Measurements from ENCODE around the gene NES.

The NES gene

DNA sequence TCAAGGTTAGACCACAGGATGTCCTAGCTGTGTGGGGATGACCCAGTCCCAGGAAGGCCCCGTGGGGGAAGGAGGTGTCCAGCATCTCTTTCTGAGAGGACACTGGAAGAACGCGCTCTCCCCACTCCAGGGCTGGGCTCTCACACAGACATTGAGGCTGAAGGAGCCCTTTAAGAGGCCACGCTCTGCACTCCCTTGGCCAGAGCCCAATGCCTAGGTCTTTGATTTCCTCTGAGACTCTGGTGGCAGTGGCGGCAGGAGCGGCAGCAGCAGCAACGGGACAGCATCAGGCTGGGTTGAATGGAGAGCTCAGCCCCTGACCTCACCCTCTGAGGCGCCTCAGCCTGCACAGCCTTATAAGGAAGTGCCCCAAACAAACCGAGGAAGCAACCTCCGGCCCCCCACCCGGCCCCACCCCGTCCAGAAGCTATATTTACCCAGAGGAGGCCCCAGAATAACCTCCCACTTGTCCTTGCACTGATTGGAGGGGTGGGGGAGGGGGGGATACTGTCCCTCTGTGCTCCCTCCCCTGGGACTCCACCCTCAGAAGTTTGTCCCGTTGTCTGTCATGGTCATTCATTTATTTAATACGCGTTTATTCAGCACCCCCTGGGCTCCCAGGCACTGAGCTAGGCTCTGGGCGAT, 12.3 kb downstream of the NES start:
- DNase-seq (ENCODE audit: low read depth in 2 of 2, low spot score in 1 of 2): no peak

DNA sequence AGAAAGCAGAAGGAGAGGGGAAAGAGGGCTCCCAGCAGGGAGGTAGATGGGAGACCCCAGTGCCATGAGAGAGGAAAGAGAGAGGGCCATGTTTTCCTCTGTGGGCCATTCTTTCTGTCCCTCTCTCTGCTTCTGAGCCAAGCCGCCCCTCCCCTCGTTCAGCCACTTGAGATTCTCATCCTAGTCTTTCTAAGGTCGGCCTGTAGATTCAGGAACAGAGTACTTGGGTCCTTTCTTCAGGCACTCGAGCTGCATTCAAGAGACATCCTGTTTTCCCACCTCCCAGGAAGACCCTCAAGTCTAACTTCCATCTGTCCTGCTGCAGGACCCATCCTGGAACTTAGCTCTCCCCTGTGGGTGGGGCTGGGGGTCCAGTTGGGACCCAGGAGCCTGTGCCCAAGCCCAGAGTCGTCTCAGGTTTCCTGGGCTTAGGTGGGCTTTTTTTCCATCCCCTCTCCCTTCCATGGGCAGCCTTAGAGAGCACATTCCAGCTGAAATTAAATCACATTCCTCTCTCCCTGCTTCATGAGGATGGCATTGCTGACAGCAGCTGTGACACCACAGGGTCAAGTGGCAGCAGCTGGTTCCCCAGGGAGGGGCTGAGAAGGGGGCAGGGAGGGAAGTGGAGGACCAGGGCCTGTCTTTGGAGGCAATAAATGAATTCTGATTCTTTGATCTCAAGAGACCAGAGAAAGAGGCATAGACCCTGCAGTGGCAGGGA, 13.0 kb downstream of the NES start:
- no peak for DNase-seq (ENCODE audit: low read depth in 2 of 2, low spot score in 1 of 2)

DNA sequence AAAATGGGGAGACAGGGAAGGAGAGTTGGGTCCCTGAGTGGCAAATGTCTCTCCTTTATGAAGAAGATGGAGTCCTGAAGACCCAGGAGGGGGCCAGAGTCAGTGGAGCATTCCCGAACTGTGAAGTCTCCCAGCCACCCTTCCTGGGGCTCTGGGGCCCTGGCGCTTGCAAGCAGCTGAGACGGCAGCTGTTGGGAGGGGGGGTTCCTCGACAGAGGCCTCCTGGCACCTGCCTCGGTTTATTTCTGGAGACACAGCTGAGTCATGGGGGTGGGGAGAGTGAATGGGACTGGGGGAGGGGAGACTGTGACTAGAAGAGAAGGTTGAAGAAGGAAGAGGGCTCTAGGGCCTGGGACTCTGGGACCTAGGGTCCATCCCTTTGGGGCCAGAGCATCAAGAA, 14.0 kb downstream of the NES start:
- DNase-seq (ENCODE audit: low read depth in 2 of 2, low spot score in 1 of 2): no peak

DNA sequence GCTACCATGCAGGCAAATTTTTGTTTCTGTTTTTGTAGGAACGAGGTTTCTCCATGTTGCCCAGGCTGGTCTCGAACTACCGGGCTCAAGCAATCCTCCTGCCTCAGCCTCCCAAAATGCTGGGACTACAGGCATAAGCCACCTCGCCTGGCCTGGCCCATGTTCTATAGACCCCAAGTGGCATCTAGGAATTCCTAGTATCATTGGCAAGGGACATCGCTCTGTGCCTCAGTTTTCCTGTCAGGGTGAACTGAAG, 14.5 kb downstream of the NES start:
- DNase-seq (ENCODE audit: low read depth in 2 of 2, low spot score in 1 of 2): no peak

DNA sequence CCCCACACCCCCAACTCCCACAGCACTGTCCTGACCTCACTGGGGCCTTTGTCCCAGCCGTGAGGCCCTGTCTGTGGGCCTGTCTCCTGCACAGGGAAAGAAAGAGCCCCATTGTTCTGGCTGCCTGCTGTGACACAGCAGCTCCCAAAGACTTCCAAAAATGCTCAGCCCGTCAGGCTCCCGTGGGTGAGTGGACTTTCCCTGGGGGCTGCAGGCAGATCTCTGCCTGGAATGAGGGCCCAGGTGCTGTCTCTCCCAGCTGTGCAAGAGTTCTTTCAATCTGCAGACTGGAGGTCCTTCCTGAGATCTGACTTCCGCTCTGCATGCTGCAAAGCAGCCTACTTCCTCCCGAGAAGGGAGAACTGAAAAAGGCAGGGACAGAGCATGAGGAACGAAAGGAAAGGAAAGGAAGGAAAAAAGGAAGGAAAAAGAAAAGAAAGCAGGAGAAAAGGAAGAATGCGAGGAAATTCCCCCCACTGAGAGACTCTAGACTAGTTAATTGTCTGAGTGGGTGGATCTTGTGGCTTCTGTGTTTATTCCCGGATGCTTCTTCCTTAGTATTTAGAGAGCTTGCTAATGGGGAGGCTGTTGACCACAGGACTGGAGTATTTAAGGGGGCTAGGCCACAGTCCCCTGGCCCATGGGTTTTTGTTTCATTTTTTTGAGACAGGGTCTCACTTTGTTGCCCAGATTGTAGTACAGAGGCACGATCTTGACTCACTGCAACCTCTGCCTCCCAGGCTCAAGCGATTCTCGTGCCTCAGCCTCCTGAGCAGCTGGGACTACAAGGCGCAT, 15.0 kb downstream of the NES start:
- DNase-seq (ENCODE audit: low read depth in 2 of 2, low spot score in 1 of 2): no peak

DNA sequence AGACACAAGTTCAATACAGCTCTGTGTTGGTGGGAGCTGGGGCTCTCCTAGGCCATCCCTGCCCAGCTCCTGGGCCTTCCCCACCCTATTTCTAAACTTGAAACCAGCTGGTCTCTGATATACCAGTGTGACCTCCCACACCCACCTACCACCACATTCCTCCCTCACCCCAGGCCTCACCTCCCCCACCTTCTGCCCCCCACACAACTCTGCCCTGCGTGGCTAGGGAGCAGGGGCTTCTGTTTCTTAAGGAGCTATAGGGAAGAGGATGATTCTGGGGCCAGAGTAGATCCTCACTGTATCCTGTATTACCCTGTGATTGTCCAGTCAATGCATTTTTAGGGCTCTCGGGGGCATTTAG, 16.5 kb downstream of the NES start:
- DNase-seq (ENCODE audit: low read depth in 2 of 2, low spot score in 1 of 2): no peak

DNA sequence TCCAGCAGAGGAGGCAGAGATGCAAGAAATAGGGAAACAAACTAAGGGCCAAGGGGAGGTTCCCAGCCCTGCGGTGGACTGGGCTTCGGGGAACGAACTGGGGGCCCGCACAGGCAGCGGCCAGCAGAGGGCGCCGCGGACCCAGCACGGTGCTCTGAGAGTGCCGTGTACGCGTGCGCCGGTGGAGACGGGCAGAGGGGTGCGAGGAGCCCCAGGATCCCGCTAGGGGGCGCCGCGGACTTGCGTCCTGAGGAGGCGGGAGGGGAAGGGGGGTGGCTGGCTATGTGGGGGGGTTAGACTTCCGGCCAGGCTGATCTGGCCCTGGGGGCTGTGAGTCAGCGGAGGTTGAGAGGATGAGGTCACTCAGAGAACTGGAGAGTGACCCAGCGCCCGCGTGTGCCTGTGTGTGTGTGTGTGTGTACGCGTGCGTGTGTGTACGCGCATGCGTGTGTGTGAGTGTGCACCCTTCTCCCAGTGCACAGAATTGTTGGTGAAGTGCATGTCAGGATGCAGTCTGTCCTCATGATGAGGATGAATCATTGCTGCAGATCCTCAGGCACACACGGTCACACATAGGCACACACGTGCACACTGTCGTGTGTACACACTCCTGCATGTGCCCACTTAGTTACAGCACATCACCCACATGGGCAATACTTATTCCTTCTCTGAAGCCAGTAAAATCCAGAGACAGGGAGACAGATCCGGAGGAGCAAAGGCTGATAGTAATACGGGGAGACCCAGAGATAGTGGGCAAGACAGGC, 17.0 kb downstream of the NES start:
- peak; percentile 72 to 77 for DNase-seq (ENCODE audit: low read depth in 2 of 2, low spot score in 1 of 2)

DNA sequence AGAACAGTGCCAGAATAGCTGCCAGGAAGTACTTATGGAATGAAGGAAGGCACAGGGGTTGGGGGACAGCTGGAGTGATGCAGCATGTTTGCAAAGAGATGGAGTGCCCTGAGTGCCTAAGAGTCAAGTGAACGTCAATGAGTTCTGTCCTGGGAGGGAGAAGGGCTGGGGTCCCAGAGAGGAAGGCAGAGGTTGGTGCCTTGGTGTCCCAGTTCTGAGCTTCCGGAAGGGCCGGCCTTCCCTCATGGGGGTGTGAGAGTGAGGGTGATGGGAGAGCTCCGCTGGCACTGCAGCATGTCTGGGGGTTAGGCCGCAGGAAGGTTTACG, 17.6 kb downstream of the NES start:
- no peak for DNase-seq (ENCODE audit: low read depth in 2 of 2, low spot score in 1 of 2)

DNA sequence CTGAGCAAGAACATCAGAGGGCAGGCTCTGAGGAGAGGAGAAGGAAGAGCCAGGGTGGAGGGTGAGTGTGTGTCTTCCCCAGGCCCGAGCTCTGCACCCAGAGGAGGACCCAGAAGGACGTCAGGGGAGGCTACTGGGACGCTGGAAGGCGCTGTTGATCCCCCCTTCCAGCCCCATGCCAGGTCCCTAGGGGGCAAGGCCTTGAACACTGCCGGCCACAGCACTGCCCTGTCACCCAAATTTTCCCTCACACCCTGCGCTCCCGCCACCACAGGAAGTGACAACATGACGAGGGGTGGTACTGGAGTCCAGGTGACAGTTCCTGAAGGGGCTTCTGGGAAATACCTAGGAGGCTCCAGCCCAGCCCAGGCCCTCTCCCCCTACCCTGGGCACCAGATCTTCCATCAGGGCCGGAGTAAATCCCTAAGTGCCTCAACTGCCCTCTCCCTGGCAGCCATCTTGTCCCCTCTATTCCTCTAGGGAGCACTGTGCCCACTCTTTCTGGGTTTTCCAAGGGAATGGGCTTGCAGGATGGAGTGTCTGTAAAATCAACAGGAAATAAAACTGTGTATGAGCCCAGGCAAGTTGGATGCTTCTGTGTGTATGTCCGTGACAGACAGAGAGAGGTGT, 18.1 kb downstream of the NES start:
- no peak for DNase-seq (ENCODE audit: low read depth in 2 of 2, low spot score in 1 of 2)

DNA sequence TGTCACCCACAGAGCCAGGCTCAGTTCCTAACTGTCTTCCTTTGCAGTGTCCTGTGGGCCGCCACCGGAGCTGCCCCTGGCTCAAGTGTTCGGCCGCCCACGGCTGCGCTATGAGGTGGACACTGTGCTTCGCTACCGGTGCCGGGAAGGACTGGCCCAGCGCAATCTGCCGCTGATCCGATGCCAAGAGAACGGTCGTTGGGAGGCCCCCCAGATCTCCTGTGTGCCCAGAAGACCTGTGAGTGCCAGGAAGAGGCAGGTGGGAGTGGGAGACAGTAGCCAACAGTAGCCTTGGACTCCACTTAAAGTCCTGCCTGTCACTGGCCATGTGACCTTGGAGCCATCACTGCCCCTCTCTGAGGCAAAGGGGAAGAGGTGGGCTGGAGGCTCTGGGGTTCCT, 18.7 kb downstream of the NES start:
- DNase-seq (ENCODE audit: low read depth in 2 of 2, low spot score in 1 of 2): no peak

DNA sequence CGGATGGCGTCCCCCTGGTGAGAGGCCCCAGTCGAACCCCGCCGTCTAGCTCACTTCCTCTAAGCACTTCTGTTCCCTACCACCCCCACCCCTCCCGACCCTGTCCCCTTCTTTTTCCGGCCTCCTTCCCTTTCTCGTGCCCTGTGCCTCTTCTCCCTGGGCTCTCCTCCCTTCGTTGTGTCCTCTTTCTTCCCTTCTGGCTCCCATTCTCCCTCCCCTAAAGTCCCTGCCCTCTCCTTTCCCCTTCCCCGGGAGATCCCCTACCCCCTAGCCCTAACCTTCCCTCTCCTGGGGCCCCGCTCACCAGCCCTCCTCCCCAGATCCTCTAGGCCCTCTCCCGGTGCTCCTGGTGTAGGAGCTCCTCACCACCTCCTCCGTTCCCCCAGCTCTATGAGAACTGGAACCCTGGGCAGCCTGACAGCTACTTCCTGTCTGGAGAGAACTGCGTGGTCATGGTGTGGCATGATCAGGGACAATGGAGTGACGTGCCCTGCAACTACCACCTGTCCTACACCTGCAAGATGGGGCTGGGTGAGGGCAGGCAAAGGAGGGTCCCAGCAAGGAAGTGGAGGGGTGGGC, 19.4 kb downstream of the NES start:
- no peak for DNase-seq (ENCODE audit: low read depth in 2 of 2, low spot score in 1 of 2)

DNA sequence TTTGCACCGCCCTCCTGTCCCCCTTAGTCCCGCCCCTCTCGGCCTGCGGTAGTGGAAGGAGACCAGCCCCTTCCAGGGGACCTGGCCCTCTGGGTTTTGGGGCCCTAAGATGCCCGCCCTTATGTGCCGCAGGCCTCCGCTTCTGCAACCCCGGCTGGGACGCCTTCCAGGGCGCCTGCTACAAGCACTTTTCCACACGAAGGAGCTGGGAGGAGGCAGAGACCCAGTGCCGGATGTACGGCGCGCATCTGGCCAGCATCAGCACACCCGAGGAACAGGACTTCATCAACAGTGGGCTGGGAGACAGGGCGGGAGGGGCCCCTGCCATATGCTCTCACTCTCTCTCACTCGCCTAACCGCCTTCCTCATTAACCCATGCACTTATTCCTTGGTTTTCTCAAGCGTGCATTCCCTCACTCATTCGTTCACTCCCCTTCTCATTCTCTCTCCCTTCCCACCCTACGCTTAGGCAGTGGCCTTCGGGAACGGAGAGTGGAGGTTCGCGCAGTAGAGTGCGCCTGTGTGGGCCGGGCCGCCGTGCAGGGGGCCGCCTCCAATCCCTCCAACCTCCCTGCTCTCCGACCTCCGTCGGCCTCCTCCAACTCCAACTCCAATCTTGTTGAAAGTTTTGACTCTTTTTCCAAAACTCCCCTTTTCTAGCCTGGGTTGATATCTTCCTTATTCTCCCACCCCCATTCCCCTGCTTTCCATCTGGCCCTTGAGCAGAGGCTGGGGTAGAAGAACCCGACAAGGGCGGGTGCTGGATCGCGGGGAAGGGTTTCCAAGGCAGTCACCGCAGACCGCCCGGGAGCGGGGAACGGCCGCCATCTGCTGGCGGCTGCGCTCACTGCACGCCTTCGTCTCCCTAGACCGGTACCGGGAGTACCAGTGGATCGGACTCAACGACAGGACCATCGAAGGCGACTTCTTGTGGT, 20.1 kb downstream of the NES start:
- DNase-seq (ENCODE audit: low read depth in 2 of 2, low spot score in 1 of 2): peak; percentile 47 to 54

DNA sequence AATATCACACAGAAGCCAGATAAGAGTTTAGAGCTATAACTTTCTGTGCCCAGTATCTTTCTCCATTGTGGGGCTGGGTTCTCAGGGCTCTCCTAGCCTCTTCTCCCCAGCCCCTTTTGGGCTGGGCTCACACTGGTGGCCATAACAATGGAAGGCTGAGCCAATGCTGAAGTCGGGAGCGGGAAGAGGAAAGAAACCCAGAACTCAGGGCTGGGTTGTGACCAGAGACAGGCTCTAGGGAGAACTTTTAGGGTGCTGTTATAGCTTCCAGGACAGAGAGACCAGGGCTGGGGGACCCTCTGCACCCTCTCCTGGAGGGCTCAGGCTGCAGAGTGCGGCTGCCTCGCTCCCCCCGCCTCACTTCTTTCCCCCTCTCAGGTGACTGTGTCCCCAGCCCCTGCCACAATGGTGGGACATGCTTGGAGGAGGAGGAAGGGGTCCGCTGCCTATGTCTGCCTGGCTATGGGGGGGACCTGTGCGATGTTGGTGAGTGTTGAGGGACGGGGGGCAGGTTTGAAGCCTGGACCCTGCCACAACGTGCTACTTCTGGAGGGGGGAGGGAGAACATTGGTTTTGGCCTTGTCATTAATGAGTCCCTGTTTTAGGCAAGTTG, 21.2 kb downstream of the NES start:
- no peak for DNase-seq (ENCODE audit: low read depth in 2 of 2, low spot score in 1 of 2)

DNA sequence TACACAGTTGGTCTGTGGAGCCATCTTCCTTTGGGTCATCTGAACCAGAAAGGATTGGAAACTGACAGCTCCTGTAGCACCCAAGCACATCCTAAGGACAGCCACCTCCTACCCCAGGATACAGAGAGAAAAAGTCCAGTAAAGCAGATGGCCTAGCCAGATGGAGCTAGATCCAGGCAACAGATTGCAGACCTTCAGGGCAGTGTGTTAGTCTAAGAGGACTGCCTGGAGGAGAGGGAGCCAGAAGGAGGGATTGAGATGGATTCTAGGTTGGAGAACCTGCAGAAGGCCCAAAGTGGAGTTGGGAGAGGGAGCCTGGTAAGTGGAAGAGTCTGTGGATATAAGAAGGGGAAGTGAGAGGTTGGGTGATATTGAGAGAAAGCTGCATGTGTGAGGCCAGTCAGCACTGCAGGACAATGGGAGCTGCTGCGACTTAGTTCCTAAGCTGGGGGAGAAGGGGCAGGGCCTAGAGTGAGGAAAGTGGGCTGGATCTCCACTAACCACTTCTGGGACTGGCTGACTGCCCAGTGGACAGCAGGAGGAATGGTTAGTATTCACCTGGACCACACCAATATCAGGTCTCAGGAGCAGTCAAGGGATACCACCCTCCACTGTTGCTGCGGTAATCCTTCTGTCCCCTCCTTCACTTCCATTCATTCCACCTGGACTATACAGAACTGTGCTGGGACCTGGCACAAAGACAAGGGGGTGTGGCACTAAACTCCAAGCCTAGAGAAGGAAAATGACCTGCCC, 21.9 kb downstream of the NES start:
- DNase-seq (ENCODE audit: low read depth in 2 of 2, low spot score in 1 of 2): no peak

DNA sequence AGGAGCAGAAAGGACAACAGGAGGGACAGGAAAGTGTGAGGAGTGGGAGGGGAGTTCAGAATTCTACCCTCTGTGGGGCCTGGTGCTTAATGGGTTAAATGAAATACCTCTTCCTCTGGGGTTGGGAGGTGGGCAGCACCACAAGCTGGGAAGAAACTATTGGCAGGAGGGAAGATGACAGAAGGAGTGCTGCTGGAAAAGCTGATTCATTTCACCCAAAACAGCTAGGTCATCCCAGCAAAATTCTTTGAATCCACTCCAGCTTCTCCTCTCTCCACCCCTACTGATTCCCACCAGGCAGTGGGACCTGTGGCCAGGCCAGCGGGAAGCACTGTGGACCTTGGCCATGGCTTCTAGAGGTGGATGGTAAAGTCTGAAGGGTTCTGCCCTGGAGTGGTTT, 22.5 kb downstream of the NES start:
- no peak for DNase-seq (ENCODE audit: low read depth in 2 of 2, low spot score in 1 of 2)

DNA sequence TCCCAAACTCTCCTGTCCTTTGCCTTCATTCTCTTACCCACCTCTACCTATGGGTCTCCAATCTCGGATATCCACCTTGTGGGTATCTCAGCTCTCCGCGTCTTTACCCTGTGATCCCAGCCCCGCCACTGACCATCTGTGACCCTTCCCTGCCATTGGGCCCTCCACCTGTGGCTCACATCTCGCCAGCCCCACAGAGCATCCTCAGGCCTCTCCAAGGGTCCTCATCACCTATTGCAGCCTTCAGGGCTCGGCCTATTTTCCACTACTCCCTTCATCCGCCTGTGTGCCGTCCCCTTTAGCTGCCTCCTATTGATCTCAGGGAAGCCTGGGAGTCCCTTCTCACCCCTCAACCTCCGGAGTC, 24.2 kb downstream of the NES start:
- no peak for DNase-seq (ENCODE audit: low read depth in 2 of 2, low spot score in 1 of 2)

DNA sequence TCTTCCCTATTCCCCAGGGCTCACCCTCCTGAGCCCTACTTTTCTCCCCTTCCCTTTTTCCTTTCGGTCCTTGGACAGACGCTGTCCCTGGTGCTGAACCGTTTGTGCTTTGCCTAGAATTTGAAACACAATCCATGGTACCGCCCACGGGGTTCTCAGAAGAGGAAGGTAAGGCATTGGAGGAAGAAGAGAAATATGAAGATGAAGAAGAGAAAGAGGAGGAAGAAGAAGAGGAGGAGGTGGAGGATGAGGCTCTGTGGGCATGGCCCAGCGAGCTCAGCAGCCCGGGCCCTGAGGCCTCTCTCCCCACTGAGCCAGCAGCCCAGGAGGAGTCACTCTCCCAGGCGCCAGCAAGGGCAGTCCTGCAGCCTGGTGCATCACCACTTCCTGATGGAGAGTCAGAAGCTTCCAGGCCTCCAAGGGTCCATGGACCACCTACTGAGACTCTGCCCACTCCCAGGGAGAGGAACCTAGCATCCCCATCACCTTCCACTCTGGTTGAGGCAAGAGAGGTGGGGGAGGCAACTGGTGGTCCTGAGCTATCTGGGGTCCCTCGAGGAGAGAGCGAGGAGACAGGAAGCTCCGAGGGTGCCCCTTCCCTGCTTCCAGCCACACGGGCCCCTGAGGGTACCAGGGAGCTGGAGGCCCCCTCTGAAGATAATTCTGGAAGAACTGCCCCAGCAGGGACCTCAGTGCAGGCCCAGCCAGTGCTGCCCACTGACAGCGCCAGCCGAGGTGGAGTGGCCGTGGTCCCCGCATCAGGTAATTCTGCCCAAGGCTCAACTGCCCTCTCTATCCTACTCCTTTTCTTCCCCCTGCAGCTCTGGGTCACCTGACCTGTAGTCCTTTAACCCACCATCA, 24.8 kb downstream of the NES start:
- no peak for DNase-seq (ENCODE audit: low read depth in 2 of 2, low spot score in 1 of 2)

DNA sequence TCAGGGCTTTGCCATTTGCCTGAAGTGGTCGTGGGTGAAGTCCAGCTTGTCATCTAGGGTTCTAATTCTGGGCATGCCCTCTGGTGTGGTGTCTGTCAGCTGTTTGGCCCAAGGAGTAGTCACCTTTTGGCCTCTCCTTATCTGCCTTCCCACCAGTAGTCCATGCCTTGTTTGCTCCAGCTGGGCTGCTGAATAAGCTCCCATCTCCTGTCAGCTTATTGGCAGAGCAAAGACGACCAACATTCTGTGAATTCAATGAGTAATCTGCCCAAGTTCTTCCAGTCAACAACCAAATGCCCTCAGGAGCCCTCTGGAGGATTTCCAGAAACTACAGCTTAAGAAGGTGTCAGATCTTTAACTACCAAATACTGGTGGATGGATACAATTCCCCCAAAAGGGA, 28.3 kb downstream of the NES start:
- DNase-seq (ENCODE audit: low read depth in 2 of 2, low spot score in 1 of 2): no peak
